HG03135 (cell line): ENCODE measurements around the gene STIP1.

ENCODE experiments used
- ATAC-seq: cut with Tn5 transposase; IDR thresholded peaks from one replicate; pipeline ENCODE4 v1.9.1; 2021; ENCODE audit warnings: mild to moderate bottlenecking, moderate library complexity; ENCODE audit not compliant: unreplicated experiment

STIP1 gene

GRCh38 chr11:64249563-64250414 is 63.8 kb downstream of the STIP1 start:
- ATAC-seq, result no peak

GRCh38 chr11:64250415-64251015 is 64.5 kb downstream of the STIP1 start:
- ATAC-seq, result no peak

- no peak for ATAC-seq
Measured at GRCh38 chr11:64251016-64251752, 65.2 kb downstream of the STIP1 start, which contains the start of gene PLCB3. Gene PLCB3 (plus strand): TSS chr11:64251530. CDS start chr11:64251650, 120 bp downstream.

GRCh38 chr11:64251753-64252002 is 65.7 kb downstream of the STIP1 start:
- no peak for ATAC-seq

GRCh38 chr11:64252003-64252872 is 66.3 kb downstream of the STIP1 start:
- ATAC-seq, result no peak

- no peak for ATAC-seq
Measured at GRCh38 chr11:64253043-64253442, 67.1 kb downstream of the STIP1 start.

GRCh38 chr11:64253481-64253880 is 67.5 kb downstream of the STIP1 start:
- ATAC-seq, result no peak
